Left ventricle myocardium inferior (tissue), 1 donor: Measurements from ENCODE around the gene TMC7. TPM values are rescaled to one million over a fixed set of nuclear protein-coding genes. Genes with fewer than 3 reads are reported as not detected.

Source experiments
- DNase-seq: peaks from one replicate; pipeline ENCODE4 v3.0.0-alpha.2; 2020
- H3K27ac ChIP-seq: fragments of 200-600 bp; replicated peaks from 2 replicates; pipeline ENCODE4 v1.8.0; 2021
- H3K27me3 ChIP-seq: fragments of 200-600 bp; 2 replicates; pipeline ENCODE4 v1.8.0; 2021; ENCODE audit warnings: low read depth
- H3K36me3 ChIP-seq: fragments of 200-600 bp; 2 replicates; pipeline ENCODE4 v1.8.0; 2021
- H3K4me1 ChIP-seq: fragments of 200-600 bp; 2 replicates; pipeline ENCODE4 v1.8.0; 2021
- H3K4me3 ChIP-seq: fragments of 200-600 bp; 2 replicates; pipeline ENCODE4 v1.8.0; 2021; ENCODE audit warnings: mild to moderate bottlenecking, moderate library complexity
- H3K9me3 ChIP-seq: fragments of 200-600 bp; replicated peaks from 2 replicates; pipeline ENCODE4 v1.8.0; 2021
- CTCF ChIP-seq: fragments of 200-600 bp; IDR thresholded peaks from 2 replicates; pipeline ENCODE4 v1.8.0; 2021; ENCODE audit warnings: antibody characterized with exemption, mild to moderate bottlenecking, borderline replicate concordance
- intact Hi-C: fragments of 100-400 bp; cut with micrococcal nuclease; formaldehyde crosslinking; loops from one replicate; pipeline ENCODE4 v1.11.0; 2022
- total RNA-seq: library from RNA; stranded (reverse); fragmentation: NEBNext Ultra II Directional; extraction: Animal tissue kit (Norgen Biotek cat#: 25700); gene quantifications from one replicate; pipeline ENCODE4 v1.2.1, GENCODE V29; 2021
- donor health status: DM: no; HTN: yes; CAD: no; lungs with severe emphysema.

Gene TMC7
- total RNA-seq, 1 donor from 2014 or later: 0.69 TPM

GRCh38 chr16:19046062-19046461 is 62.3 kb downstream of the TMC7 start:
- Histone ChIP-seq H3K36me3 (no peaks in the 10 kb centered on the region), H3K9me3 (no peaks in the 10 kb centered on the region), H3K27me3 (no peaks in the 10 kb centered on the region), H3K4me1 (no peaks in the 10 kb centered on the region), H3K4me3 (no peak overlapping the region), H3K27ac (no peak overlapping the region)
- no peak for TF ChIP-seq CTCF
- intact Hi-C loops: no loop called here
- DNase-seq: no peak

GRCh38 chr16:19062706-19063105 is 79.0 kb downstream of the TMC7 start:
- TF ChIP-seq CTCF: no peak
- intact Hi-C loops: loop anchor here (10.0 kb wide), 1 partner anchor 98 kb away; no protein-coding TSS in a partner anchor

DNA sequence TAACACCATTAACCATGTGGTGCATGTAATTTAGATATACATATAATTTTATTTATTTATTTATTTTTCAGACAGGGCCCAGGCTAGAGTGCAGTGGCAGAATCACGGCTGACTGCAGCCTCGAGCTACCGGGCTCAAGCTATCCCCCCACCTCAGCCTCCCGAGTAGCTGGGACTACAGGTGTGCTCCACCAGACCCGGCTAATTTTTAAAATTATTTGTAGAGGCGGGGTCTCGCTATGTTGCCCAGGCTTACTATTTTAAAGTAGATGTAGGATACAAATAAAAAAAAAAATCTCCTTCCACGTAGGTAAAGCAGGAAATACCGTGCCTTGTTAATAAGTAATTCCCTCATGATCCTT is 83.2 kb downstream of the TMC7 start:
- H3K27ac ChIP-seq: peak overlapping the region; percentile 100
- no peak for DNase-seq
- H3K4me1 ChIP-seq: peaks cover 33% of the 10 kb centered on the region
- no peaks in the 10 kb centered on the region for H3K27me3 ChIP-seq
- H3K4me3 ChIP-seq: peak overlapping the region; percentile 82
- H3K9me3 ChIP-seq: no peaks in the 10 kb centered on the region
- H3K36me3 ChIP-seq: no peaks in the 10 kb centered on the region
- intact Hi-C loops: loop anchor here (10.0 kb wide), 1 partner anchor 102 kb away; no protein-coding TSS in a partner anchor
- TF ChIP-seq CTCF: no peak

More at GRCh38 chr16:19062706-19063105, 79.0 kb downstream of the TMC7 start:
- Histone ChIP-seq H3K27me3 (no peaks in the 10 kb centered on the region), H3K4me1 (peaks cover 17% of the 10 kb centered on the region), H3K27ac (peak overlapping the region; percentile 80), H3K36me3 (no peaks in the 10 kb centered on the region), H3K9me3 (no peaks in the 10 kb centered on the region), H3K4me3 (no peak overlapping the region)
- no peak for DNase-seq

DNA sequence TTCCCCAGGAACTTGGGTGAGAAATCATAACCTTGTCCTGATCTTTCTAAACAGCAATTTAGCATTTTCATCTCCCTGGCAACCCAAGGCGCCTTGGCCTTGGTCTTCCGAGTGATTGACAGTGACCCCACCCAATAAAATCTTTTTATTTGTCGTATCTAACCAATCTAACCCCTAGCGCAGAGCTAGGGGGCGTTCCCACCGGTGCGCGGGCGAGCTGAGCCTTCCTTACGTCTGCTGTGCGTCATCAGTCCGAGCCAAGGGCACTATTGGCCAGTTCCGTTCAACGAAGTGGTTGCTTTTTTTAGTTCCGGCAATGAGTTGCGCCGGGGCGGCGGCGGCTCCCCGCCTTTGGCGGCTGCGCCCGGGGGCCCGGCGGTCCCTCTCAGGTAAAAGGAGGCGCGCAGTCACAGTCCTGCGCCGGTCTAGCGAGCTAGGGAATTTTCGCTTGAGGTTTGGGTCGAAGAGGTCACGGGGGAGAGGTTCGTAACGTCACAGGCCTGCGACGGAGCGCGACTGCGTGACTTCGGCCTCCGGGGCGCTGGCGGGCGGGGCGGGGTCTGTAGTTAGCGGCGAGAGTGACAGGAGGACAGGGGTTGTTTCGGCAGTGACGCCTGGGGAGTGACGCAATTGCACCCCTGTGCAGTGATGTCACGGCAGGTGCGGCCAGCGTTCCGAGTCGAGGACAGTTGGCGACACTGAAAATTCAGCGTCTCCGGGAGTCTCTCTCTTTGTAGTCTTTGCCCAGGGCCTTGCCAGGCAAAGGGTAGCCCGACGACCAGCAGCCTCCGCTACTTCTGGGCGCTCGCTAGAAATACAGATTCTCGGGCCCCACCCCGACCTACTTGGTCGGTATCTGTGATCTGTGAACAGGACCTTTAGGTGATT is 83.9 kb downstream of the TMC7 start, which contains the start of gene COQ7:
COQ7 (plus strand) TSS at position 266 of the 888 bp plus-strand sequence; CDS start at position 317, 51 bp downstream.
- peak; percentile 98 for DNase-seq
- H3K4me1 ChIP-seq: peaks cover 29% of the 10 kb centered on the region
- no peaks in the 10 kb centered on the region for H3K9me3 ChIP-seq
- TF ChIP-seq CTCF: no peak
- intact Hi-C loops: loop anchor here (10.0 kb wide), 1 partner anchor 103 kb away; no protein-coding TSS in a partner anchor
- peaks cover 4% of the 10 kb centered on the region for H3K36me3 ChIP-seq
- H3K27ac ChIP-seq: peak within 1 kb of the TSS; percentile 100
- peak within 1 kb of the TSS; percentile 82 for H3K4me3 ChIP-seq
- no peaks in the 10 kb centered on the region for H3K27me3 ChIP-seq

DNA sequence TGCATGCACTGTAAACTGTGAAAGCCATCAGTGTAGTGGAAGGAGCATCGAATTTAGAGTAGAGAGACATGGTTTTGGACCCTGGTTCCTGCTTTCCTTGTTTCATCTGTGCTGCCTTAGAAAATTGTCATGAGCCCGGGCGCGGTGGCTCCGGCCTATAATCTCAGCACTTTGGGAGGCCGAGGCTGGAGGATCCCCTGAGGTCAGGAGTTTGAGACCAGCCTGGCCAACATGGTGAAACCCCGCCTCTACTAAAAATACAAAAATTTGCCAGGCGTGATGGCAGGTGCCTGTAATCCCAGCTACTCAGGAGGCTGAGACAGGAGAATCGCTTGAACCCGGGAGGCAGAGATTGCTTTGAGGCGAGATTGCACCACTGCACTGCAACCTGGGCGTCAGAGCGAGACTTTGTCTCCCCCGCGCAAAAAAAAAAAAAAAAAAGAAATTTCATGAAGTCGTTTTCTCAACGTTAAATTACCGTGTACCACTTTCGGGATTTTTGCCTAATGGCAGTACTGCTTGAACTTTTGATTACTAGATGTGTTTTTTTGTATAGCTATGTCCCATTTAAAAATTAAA is 84.6 kb downstream of the TMC7 start:
- H3K9me3 ChIP-seq: no peaks in the 10 kb centered on the region
- intact Hi-C loops: loop anchor here (10.0 kb wide), 1 partner anchor 104 kb away; no protein-coding TSS in a partner anchor
- peak overlapping the region; percentile 100 for H3K27ac ChIP-seq
- no peak for DNase-seq
- peak overlapping the region; percentile 82 for H3K4me3 ChIP-seq
- H3K36me3 ChIP-seq: peaks cover 11% of the 10 kb centered on the region
- TF ChIP-seq CTCF: no peak
- no peaks in the 10 kb centered on the region for H3K27me3 ChIP-seq
- H3K4me1 ChIP-seq: peaks cover 29% of the 10 kb centered on the region
